ENCODE data around the gene MAP3K21.

The MAP3K21 gene

DNA sequence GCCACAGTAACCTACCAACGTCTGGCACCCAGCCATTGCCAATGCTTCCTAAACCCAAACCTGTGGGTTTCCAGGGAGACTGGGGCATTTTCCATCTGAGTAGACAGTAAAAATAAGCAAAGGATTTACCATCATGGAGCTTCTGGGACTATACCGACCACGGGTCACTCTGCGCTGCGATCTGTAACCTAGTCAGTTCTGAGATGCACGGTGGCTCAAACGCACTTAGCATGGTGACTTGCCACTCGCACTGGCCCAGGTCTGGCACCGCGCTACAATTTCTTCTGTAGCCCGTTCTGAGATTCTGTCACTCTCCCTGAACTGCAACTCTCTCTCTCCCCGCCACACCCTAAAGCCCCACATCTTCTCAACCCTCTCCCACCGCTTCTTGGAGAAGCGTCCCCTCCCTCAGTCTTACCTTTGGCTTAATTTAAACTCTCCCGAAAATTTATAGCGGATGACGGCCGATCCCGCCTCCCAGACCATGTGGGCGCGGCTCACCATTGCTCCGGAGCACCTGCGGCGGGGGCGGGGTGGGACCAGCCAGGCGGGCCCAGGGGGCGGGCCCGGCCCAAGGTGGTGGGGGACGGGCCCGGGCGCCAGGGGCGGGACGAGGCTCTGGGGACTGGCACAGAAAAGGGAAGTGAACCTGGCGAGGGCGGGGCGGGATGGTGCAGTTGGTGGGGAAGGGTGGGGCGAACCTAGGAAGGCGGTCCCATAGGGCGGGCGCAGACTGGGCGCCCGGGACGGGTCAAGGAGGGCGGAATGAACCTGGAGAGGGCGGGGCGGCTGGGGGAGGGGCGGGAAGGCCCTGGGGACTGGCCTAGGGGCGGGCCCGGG lies 493 bp upstream of the MAP3K21 start:
- TF ChIP-seq, protein P1, sequence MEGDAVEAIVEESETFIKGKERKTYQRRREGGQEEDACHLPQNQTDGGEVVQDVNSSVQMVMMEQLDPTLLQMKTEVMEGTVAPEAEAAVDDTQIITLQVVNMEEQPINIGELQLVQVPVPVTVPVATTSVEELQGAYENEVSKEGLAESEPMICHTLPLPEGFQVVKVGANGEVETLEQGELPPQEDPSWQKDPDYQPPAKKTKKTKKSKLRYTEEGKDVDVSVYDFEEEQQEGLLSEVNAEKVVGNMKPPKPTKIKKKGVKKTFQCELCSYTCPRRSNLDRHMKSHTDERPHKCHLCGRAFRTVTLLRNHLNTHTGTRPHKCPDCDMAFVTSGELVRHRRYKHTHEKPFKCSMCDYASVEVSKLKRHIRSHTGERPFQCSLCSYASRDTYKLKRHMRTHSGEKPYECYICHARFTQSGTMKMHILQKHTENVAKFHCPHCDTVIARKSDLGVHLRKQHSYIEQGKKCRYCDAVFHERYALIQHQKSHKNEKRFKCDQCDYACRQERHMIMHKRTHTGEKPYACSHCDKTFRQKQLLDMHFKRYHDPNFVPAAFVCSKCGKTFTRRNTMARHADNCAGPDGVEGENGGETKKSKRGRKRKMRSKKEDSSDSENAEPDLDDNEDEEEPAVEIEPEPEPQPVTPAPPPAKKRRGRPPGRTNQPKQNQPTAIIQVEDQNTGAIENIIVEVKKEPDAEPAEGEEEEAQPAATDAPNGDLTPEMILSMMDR (conservative IDR thresholded peaks at IDR 0.05): no peak
- H3K27ac ChIP-seq: peak overlapping the region; percentile 94

DNA sequence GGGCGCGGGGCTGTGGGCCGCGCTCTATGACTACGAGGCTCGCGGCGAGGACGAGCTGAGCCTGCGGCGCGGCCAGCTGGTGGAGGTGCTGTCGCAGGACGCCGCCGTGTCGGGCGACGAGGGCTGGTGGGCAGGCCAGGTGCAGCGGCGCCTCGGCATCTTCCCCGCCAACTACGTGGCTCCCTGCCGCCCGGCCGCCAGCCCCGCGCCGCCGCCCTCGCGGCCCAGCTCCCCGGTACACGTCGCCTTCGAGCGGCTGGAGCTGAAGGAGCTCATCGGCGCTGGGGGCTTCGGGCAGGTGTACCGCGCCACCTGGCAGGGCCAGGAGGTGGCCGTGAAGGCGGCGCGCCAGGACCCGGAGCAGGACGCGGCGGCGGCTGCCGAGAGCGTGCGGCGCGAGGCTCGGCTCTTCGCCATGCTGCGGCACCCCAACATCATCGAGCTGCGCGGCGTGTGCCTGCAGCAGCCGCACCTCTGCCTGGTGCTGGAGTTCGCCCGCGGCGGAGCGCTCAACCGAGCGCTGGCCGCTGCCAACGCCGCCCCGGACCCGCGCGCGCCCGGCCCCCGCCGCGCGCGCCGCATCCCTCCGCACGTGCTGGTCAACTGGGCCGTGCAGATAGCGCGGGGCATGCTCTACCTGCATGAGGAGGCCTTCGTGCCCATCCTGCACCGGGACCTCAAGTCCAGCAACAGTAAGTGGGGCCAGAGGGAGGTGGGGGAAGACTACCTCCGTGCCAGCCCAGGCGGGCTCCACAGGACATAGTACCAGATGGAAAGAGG lies 808 bp downstream of the MAP3K21 start:
- TF ChIP-seq, protein P1 (conservative IDR thresholded peaks at IDR 0.05): no peak

DNA sequence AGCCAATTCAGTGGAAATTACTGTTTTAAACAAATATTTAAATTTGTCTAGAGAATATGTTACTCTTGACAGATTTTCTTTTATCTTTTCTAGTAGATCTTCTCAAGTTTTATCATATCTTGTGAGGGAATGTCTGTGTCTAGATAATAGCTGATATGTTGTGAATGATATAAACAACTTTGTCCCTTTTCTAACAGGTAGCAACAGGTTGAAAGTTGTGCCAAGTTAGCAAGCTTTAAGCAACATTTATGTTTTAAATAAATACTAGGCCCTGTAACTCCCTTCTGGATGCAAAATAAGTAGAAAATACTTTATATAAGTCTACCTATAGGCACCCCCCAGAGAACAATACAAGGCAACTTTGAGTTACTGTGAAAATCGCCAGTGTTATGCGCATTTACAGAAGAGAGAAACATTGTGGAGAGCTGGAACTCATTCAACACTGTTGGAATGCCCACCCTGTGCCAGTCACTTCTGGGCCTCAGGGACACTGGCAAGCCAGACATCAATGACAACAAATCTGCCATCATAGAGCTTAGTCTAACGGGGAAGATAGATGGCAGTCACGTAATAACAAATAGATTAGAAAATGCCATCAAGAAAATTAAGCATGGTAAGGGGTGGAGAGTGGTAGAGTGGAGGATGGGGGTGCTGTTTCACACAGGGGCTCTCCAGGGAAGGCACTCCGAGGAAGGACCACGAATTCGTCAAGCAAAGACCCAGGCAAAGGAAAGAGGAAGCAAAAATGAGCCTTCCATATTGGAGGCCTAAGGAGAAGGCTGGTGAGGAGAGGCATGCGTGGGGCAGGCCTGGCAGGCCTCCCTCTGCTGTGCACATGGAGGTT lies 4.4 kb downstream of the MAP3K21 start:
- TF ChIP-seq, protein P1 (conservative IDR thresholded peaks at IDR 0.05): no peak
- H3K27ac ChIP-seq: peak overlapping the region; percentile 42

More for the DNA sequence above, 808 bp downstream of the MAP3K21 start:
- H3K27ac ChIP-seq: peak overlapping the region; percentile 94

DNA sequence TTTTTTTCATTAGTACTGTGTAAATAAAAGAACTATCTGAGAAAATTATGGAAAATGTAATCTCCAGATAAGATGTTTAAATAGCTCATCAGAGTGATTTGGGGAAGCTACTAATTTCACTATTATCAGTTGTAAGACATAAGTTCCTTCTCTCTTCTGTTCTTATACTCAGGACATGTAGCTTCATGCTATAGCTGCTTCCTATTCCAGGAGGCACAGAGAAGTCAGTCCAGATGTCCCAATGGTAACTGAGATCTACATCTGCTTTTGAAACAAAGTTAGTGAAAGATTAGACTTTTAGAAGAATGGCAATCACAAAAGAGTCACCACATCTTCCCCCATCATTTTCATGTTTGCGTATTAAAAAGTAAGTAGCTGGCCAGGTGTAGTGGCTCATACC lies 5.6 kb downstream of the MAP3K21 start:
- H3K27ac ChIP-seq: peak overlapping the region; percentile 42; the same call in 1 of the 2 replicates
- TF ChIP-seq, protein P1 (conservative IDR thresholded peaks at IDR 0.05): no peak

DNA sequence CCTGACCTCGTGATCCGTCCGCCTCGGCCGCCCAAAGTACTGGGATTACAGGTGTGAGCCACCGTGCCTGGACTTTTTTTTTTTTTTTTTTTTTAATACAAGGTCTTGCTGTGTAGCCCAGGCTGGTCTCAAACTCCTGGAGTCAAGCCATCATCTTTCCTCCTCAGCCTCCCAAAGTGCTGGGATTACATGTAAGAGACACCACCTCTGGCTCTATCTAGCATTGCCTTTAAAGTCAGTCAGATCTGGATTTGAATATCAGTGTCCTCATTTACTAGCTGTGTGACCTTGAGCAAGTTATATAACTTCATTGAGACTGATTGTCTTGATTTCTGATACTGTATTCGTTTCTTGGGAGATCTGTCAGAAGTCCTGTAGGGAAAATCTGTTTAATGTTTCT lies 6.6 kb downstream of the MAP3K21 start:
- TF ChIP-seq, protein P1 (conservative IDR thresholded peaks at IDR 0.05): no peak
- H3K27ac ChIP-seq: no peak overlapping the region

DNA sequence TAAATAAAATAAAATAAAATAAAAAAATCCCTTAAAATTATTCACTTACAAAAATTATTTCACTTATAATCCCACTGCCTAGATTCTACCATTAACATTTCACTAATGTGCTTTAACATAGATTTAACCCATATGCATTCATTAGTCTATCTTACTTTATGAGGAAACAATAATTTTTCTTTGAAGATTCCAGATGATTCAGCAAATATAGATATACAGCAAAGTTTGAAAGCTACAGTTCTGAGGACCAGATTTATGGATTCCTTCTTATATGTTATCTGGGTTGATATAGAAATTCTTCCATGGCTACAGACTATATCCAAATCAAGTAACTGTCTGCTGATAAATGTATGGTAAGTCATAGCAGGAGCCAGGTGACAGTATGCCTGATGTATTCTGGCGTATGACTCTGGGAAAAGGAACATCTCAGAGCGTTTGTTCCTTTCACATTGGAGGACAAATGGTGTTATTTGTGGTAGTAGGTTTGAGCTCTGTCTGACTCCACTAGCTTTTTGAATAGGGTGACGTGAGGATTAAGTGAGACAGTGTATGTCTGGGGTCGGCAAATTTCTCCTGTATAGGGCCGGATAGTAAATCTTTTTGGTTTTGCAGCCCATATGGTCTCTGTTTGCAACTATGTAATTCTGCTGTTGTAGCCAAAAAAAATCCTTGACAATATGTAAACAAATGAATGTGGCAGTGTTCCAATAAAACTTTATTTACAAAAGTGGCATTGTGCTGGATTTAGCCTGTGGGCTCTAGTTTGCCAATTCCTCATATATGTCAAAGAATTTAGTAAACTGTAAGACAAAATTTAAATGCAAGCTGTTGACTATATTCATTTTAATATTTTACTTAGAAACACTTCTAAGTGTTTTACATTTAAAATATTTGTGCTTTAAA lies 9.3 kb downstream of the MAP3K21 start:
- TF ChIP-seq, protein P1 (conservative IDR thresholded peaks at IDR 0.05): no peak
- H3K27ac ChIP-seq: no peak overlapping the region

All from VCaP (cell line).